A172 (cell line): ENCODE data around the gene BIRC3. TPM values are rescaled to one million over a fixed set of nuclear protein-coding genes. Genes with fewer than 3 reads are reported as not detected.
A peak's percentile ranks its signal among the peaks of the same experiment; 100 is the strongest.
"Not testable (repeated sequence)": the region's sequence is repeated elsewhere in the genome, so short reads cannot be mapped to it uniquely, and the experiment has no call there.

Source experiments
- DNase-seq: peaks from one replicate; pipeline ENCODE4 v3.0.0-alpha.2; 2015; ENCODE audit warnings: low spot score
- total RNA-seq: library from RNA; depleted of rRNA; stranded (reverse); fragments of >200 nt; shearing (Covaris generic); gene quantifications from 2 replicates; pipeline ENCODE4 v1.2.3, GENCODE V29; 2014

BIRC3 gene
- total RNA-seq, 1 experiment from 2014 or later = 11.6 TPM

GRCh38 chr11:102325088-102325487 lies 7.8 kb downstream of the BIRC3 start:
- DNase-seq = no peak

GRCh38 chr11:102328748-102329147 lies 11.5 kb downstream of the BIRC3 start:
- DNase-seq = no peak

GRCh38 chr11:102330231-102330630 lies 12.9 kb downstream of the BIRC3 start:
- no peak for DNase-seq

DNA sequence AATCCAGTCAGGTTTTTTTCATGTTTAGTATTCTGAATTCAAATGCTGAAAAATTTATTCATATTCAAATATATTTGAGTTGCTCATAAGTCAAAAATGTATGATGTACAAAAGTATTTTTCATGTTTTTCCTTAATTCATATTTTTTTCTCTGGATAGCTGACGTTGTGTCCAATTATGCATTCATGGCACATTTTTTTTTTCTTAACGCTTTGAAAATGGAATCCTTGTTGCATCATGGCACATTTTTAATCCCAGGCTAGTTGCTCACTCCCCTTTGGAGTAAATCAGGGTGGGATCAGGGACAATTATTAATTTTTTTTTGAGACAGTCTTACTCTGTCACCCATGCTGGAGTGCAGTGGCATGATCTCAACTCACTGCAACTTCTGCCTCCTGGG lies 14.1 kb downstream of the BIRC3 start:
- DNase-seq = no peak

- DNase-seq = no peak
Observed at GRCh38 chr11:102332611-102332994, 15.3 kb downstream of the BIRC3 start.

GRCh38 chr11:102338479-102339010 lies 21.3 kb downstream of the BIRC3 start:
- DNase-seq = no peak

DNA sequence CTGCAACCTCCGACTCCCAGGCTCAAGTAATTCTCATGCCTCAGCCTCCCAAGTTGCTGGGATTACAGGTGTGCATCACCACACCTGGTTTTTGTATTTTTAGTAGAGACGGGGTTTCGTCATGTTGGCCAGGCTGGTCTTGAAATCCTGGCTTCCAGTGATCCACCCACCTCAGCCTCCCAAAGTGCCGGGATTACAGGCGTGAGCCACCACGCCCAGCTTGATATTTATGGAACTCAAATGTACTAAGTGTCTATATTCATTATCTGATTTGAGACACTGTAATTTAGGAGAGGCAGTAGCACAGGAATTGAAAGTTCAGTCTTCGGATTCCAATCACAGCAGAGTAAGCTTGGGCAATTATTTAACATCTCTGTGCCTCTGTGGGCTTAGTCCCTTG lies 24.0 kb downstream of the BIRC3 start:
- DNase-seq = not testable (repeated sequence)

DNA sequence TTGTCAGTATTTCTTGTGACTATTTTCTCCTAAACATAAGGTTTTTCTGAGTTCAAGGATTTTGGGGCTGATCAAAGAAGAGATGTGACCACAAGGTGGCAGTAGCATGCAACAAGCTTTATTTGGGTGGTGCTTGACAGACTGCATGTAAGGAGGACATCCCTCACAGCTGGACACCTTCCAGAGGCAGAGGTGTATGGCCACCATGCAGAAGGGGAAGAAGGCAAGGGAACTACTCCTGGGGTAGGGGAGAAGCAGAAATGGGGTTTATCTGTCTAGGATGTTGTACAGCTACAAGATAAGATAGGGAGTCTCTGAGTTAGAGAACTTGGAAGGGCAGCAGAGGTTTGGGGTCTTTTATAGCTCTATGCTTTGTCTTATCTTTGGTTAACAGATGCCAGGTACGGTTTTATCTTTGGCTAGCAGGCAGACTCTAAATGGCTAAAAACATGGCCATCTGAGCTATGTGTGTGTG lies 24.6 kb downstream of the BIRC3 start:
- DNase-seq = peak; percentile 66

- DNase-seq = no peak
Observed at GRCh38 chr11:102343809-102344208, 26.5 kb downstream of the BIRC3 start.

GRCh38 chr11:102345904-102346303 lies 28.6 kb downstream of the BIRC3 start:
- peak; percentile 65 for DNase-seq

- DNase-seq = no peak
Observed at GRCh38 chr11:102346456-102346747, 29.1 kb downstream of the BIRC3 start.

DNA sequence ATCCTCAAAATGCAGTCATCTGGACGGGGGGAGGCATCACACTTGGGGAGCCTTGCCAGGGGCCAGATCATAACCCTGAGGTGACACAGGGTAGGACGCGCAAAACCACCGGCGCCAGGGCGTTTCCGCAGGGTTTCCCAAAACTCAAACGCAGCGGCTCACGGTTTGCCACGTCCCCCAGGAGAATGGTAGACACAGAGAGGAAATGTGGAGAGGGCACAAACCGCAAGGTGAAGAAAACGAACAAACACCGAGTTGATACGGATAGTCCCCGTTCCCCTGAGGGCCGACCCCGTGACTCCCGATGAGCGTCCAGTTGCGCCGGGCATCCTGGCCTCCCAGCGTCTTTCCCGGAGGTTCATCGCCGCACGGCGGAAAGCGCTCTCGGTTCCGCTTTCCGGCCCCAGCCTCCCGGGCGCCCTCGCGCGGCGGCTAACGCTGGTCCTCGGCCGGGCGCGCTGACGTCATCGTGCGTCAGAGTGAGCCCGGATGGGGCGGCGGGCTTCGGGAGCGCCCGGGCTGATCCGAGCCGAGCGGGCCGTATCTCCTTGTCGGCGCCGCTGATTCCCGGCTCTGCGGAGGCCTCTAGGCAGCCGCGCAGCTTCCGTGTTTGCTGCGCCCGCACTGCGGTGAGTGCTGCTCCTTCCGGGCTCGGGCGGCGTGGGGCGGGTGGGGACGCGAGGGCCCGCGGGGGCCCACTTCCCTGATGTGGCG lies 29.6 kb downstream of the BIRC3 start, which contains the start of gene BIRC2:
BIRC2 (plus strand) TSS at position 467 of the 714 bp plus-strand sequence. CDS start 2,641 bp downstream, outside the sequence.
- peak; percentile 61 for DNase-seq

- DNase-seq = peak; percentile 10
Observed at GRCh38 chr11:102347462-102348370, 30.4 kb downstream of the BIRC3 start.

- DNase-seq = no peak
Observed at GRCh38 chr11:102357116-102357515, 39.8 kb downstream of the BIRC3 start.

DNA sequence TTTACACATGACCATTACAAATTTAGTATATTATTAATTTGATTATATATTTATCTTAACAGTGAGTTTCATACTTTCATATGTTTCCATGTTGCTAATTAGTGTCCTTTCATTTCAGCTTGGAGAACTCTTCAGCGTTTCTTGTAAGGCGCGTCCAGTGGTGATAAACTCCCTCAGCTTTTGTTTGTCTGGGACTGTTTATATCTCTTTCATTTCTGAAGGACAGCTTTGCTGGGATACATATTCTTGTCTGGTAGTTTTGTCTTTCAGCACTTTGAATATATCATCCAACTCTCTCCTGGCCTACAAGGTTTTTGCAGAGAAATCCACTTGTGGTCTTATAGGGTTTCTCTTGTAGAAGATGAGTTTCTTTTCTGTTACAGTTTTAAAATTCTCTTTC lies 42.1 kb downstream of the BIRC3 start:
- DNase-seq = no peak

DNA sequence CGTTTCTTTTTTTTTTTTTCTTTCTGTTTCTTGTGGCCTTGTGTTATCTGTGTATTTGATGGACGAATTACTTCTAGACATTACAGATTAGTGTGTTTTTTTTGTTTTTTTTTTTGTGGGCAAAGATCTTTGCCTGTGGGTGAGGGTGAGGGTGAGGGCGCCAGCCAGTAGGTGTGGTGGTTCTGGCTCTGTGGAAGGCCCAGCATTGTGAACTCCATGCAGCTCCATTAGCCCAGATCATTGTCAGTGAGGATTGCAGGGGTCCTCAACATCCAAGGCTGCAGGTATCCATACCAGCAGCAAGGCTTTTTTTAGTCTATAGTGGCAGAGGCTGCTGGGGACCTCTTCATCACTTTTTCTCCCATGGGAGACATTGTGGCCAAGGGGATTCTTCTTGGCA lies 43.4 kb downstream of the BIRC3 start:
- DNase-seq = no peak

- DNase-seq = no peak
Observed at GRCh38 chr11:102361086-102362031, 44.1 kb downstream of the BIRC3 start.

GRCh38 chr11:102364991-102365390 lies 47.7 kb downstream of the BIRC3 start:
- no peak for DNase-seq

- no peak for DNase-seq
Observed at GRCh38 chr11:102367364-102367763, 50.1 kb downstream of the BIRC3 start.

DNA sequence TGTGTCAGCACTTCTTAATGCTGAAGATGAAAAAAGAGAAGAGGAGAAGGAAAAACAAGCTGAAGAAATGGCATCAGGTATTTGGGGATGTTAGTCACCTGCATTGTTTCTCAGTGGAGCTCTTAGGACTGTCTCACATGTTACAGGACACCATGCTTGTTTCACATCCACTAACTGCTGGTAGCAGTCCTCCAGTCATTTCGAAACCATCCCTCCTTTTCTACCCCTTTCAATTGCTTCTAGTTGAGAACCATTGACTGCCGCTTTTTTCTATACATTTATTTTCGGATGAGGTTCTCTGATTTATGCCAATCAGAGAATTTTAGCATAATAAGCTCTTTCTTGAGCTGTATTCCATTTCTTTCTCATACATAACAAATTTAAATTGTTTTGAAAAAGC lies 51.2 kb downstream of the BIRC3 start:
- no peak for DNase-seq

- not testable (repeated sequence) for DNase-seq
Observed at GRCh38 chr11:102374633-102375424, 57.5 kb downstream of the BIRC3 start.
